GM10847 (cell line): ENCODE data around the gene AVL9.

Experiments
- POLR2A ChIP-seq: IDR thresholded peaks from 2 replicates; pipeline ENCODE4 v1.6.1; 2011; ENCODE audit not compliant: insufficient read length; ENCODE audit errors: extremely low read depth

AVL9 gene

GRCh38 chr7:32495298-32496051 lies at the start of gene AVL9:
AVL9 (plus strand) TSS chr7:32495489; CDS start chr7:32495710, 221 bp downstream.
- peak; percentile 89 for TF ChIP-seq POLR2A

- no peak for TF ChIP-seq POLR2A
Measured at GRCh38 chr7:32447218-32447617, 48.1 kb upstream of the AVL9 start.

GRCh38 chr7:32453341-32454011 lies 41.8 kb upstream of the AVL9 start:
- no peak for TF ChIP-seq POLR2A

- TF ChIP-seq POLR2A = no peak
Measured at GRCh38 chr7:32458025-32458424, 37.3 kb upstream of the AVL9 start.

GRCh38 chr7:32459788-32460187 lies 35.5 kb upstream of the AVL9 start:
- no peak for TF ChIP-seq POLR2A

- TF ChIP-seq POLR2A = no peak
Measured at GRCh38 chr7:32461484-32461883, 33.8 kb upstream of the AVL9 start.

GRCh38 chr7:32462451-32462850 lies 32.8 kb upstream of the AVL9 start:
- TF ChIP-seq POLR2A = no peak

- TF ChIP-seq POLR2A = no peak
Measured at GRCh38 chr7:32462977-32463376, 32.3 kb upstream of the AVL9 start.

GRCh38 chr7:32470871-32471270 lies 24.4 kb upstream of the AVL9 start:
- no peak for TF ChIP-seq POLR2A

GRCh38 chr7:32472015-32472414 lies 23.3 kb upstream of the AVL9 start:
- no peak for TF ChIP-seq POLR2A

GRCh38 chr7:32474008-32474407 lies 21.3 kb upstream of the AVL9 start:
- no peak for TF ChIP-seq POLR2A

GRCh38 chr7:32476816-32477648 lies 18.3 kb upstream of the AVL9 start:
- no peak for TF ChIP-seq POLR2A

GRCh38 chr7:32477649-32477980 lies 17.7 kb upstream of the AVL9 start:
- TF ChIP-seq POLR2A = no peak

GRCh38 chr7:32479574-32480200 lies 15.6 kb upstream of the AVL9 start:
- TF ChIP-seq POLR2A = no peak

GRCh38 chr7:32481176-32481575 lies 14.1 kb upstream of the AVL9 start:
- no peak for TF ChIP-seq POLR2A
